Occipital lobe (tissue), 2 donors: ENCODE data around the gene MYO18A. TPM values are rescaled to one million over a fixed set of nuclear protein-coding genes. Genes with fewer than 3 reads are reported as not detected.

Experiments used
- DNase-seq: peaks from one replicate; lab custom pipeline; 2025; lab: John Stamatoyannopoulos, UW
- total RNA-seq: library from RNA; depleted of rRNA; stranded (reverse); fragments of >200 nt; gene quantifications from one replicate; pipeline ENCODE4 v1.2.3, GENCODE V29; 2014

The MYO18A gene
- total RNA-seq, 1 donor from 2014 or later: 68.5 TPM

DNA sequence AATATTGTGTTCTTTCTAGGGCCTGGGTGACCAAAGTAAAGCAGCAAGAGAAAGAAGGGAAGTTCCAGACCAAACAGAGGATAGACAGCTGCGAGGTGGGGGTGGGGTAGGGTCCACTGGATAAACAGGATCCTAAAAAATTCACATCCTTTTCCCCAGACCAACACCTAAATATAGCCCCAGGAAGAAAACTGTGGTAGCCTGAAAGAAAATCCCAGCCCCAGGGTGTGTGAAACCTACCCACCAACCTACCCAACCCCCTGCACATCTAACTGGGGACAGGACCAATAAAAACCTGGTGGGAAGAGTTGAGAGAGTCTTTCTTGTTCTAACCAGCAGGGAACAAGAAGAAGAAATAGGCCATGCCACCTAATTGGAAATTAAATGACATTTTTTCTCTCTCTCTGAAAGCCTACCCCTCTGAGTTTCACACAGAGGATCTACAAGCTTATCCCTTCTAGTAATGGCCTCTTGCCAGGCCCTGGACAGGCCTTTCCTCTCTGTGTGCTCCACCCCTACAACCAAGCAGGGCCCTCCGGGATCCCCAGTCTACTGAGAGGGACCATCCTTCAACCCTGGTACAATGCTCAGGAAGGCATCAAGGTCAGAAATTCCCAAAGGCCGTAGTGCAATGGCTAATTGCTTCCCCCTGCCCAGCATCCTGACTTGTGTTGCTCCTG lies 12.0 kb downstream of the MYO18A start:
- DNase-seq: no peak

DNA sequence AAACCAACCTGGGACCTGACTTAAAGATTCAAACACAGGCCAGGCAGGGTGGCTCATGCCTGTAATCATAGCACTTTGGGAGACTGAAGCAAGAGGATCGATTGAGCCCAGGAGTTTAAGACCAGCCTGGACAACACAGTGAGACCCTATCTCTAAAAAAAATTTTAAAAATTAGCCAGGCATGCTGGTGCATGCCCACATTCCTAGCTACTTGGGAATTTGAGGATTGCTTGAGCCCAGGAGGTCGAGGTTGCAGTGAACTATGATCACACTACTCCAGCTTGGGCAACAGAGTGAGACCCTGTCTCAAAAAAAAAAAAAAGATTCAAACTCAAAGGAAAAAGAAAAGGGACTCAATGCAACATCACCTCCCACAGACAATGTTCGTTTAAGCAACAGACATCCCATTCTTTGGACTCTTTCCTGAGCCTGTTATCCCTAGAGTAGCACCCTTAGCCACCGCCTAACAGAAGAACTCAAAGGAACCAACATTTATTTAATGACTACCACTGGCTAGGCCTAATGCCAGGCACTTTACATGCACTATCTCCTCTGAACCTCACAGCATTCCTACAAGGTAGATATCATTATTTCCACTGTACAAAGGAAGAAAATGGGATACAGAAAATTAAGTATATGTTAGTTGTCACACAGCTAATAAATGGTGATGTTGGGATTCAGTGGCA lies 12.7 kb downstream of the MYO18A start:
- DNase-seq: no peak

DNA sequence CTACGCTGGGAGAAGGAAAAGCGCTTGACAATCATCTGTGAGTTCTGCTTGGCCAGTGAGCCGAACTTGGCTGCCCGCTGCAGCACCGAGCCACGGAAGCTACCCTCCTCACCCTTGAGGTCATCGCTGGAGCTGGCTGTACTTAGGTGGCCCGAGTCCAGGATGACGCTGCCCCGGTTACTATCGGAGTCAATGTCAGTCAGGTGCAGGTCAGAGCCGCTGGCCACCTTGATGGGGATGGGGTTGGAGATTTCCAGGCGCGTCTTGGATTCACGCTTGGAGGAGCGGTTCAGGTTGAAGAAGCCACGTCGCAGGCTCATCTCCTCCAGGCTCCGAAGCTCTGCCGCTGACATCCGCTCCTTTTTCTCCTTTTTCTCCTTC lies 13.7 kb downstream of the MYO18A start:
- no peak for DNase-seq

DNA sequence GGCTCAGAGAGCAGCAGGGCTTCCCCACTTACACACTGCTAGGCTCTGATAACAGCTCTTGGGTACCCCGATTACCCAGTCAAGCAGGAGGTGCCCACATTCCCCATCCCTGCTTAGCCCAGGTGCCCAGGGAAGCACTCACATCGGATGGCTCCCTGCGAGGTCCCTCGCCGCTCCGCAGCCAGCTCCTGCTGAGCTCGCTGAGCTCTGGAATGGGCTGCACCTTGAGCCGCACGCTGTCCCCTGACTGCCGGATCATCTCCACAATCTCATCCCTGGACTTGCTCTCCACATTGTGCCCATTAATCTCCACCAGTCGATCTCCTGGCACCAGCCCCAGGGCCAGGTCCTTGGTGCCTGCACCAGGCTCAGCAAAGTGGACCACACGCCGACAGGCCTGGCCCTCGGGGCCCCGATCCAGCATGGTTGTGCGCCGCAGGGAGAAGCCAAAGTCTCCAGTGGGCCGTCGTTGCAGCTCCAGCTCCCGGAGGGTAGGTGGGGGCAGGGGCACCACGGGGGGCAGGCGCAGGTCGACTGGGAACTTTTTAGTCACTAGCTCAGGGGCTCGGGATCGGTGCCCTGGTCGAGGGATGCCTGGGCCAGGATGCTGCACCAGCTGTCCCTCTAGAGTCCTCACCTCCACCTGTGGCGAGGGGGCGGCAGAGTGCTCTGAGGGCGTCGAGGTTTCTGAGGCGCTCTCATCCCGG lies 14.2 kb downstream of the MYO18A start:
- no peak for DNase-seq

DNA sequence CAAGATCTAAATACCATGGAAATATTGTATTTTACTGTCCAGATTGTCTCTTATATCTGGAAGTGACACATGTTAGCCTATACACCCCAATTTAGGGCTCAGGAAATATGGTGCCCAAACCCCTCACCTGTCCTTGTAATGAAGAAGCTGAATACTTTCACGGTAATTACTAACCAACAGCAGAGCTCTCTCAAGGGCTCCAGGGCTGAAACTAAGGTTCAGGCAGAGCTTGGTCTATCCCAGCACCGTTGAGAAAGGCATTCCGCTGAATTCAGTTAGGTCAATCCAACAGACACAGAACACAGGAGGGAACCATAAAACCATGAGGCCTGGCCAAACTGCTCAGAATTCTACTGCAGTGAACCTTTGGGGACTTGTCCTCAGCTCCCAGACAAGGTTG lies 14.9 kb downstream of the MYO18A start:
- DNase-seq: no peak

DNA sequence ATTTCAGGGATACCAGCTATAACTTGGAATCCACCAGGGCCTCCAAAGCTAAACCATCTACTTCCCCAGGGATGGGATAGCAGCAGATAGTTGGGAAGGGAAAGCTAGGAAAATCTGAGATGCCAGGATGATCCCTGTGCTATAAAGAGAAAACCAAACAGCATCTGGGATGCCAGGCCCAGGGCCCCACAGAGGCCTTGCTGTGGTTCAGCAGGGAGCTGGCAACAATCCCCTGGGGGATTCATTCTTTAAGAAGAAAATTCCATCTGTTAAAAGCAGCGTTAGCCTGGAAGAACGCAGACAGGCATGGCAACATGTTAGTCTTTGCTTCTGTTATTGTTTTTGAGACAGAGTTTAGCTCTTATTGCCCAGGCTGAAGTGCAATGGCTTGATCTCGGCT lies 16.6 kb downstream of the MYO18A start:
- no peak for DNase-seq

DNA sequence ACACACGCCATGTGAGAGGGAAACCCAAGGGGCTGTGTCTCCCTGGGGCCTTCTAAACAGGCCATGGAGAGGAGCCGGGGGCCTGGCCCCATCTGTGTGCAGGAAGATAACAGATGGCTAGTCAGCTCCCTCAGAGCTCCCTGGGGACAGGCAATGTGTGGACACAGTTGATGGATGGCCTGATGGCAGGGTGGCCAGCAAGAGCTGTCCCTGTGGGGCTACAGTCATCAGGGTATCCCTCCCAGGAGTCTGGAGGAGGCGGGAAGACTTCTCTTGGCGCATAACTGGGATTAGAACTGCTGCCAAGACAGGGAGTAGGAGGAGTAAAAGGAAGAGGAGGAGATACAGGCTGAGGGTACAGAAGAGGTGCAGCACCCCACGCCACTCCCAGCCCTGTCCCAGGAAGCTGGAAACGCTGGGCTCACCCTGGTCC lies 17.3 kb downstream of the MYO18A start:
- no peak for DNase-seq

DNA sequence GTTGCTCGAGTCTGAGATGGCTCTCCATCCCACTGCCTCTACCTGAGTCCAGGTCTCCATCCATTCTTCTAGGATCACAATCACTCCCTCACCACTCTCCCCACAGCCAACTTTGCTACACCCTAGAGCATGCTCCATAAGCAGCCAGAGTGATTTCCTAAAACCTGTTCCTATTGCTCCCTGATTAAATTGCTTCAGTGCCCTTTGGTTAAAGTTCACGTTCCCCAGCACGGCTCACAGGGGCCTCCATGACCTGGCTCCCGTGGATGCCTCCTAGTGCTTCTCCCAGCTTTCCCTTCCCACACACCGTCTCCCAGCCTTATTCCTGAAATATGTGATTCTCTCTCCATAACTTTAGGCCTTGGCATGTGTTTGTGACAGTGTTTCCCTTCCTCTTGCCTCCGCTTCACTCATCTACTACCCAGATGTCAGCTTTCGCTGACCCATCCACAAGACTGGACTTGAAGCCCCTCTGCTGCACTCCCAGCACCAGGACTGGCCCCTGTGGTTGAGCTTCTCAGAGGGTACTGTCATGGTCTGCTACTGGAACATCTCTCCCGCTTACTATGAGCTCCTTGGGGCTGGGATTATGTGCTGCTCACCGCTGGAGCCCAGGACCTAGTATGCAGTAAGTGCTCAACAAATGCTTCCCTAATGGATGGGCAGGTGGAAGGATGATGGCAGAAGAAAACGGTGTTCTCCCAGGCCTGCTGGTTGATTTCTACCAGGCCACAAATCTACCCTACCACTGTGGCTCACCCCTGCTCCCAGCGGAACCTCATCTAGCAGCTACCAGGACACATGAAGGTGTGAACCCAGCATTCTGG lies 17.9 kb downstream of the MYO18A start:
- no peak for DNase-seq

DNA sequence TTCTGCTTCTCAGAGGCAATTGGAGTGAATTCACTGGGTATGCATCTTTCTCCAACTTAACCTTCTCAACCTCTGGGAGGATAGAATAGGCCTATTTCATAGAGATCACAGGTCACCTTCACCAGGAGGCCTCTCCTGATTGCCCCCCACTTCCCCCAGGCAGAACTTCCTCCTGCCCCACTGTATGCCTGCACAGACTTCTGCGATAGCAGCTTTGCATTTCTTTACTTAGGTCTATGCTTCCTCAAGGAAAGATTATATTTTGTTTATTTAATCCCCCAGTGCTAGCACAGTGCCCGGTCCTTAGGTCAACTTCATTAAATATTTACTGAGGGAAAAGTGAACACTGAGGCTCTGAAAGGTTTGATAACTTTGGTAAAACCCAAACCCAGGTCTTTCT lies 19.9 kb downstream of the MYO18A start:
- no peak for DNase-seq

DNA sequence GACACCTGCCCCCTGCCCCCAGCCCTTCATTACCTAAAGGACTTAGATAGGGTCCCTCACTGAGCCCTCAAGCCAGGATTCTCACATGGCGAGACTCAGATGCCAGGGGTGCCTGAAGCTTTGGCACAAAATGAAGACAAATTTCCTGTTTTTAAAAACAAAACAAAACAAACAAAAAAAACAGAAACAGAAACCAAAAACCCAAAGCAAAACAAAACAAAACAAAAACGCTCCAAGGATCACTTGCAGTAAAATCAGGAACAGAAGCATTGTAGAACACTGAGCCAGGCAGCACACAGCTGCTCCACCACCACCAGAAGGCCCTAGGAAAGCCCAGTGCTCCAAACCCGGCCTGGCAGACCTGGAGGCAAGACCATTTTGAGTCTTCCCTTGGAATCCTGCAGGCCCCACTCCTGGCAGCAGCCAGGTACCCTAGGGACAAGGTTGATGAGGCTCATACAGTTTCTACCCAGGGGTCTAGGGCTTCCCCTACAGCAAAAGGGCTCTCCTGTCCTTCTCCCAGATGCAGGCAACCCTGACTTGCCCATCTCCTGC lies 20.8 kb downstream of the MYO18A start:
- DNase-seq: no peak

DNA sequence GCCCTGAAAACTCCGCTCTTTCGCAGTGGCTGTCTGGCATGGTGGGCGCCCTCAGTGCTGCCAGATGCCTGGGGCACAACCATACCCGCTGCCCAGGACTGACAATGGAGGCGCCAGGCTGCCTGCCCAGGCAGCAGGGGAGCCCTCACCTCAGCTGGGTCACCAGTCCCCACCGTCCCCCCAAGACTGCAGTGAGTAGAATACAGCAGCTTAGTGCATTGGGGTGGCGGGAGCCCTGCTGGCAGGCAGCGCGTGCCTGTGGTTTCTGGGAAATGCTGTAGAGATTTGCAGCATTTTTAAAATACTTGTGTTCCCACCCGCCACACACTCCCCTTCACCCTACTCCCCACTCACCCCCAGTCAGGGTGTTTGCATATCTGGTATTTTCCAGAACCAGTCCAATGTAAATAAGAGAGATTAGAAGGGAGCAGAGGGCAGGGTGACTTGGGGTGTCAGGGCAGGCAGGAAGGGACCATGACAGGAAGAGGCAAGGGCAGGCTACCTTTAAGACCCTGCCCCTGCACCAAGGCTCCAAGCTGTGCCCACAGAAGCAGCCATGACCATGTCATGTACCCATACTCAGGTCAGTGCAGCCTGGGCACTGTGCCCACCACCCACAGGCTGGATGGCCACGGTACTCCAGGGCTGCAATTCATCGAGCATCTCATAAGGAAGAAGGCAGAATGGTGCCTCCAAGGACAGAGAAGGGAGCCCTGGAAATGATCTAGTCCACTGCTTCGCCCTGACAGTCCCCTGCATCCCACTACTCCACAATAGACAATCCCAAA lies 21.5 kb downstream of the MYO18A start:
- DNase-seq: no peak

DNA sequence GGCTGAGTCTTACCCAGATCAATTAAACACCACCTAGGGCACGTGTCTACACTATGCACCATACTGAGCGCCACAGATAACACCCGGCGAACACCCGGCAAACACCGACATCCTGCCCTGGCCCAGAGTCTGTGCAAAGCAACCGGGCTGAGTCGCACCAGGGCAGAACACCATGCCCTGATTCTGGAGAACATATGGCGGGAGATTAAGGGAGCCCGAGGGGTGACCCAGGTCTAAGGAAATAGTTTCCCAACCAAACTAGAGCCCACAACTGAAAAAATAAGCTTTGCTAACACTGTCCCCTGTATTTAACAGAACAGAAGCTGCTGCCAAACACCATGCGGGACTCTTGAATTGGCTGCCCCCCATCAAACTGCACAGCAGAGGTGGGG lies 22.1 kb downstream of the MYO18A start:
- DNase-seq: no peak

DNA sequence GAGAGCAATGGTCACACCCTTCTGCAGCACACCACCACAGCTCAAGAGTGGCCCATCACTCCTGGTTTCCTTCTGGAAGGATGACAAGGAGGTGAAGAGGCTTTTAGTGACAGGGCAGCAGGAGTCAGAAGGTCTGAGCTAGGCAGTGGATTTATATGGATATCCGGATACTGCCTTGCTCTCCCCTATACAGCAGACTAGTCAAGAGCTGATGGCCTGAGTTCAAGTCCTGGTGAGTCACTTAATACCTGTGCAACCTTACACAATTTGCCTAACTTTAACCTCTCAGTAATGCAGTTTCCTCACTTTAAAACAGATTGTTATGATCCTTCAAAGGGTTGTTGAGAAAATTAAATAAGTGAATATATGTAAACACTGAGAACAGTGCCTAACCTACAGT lies 22.9 kb downstream of the MYO18A start:
- DNase-seq: no peak

DNA sequence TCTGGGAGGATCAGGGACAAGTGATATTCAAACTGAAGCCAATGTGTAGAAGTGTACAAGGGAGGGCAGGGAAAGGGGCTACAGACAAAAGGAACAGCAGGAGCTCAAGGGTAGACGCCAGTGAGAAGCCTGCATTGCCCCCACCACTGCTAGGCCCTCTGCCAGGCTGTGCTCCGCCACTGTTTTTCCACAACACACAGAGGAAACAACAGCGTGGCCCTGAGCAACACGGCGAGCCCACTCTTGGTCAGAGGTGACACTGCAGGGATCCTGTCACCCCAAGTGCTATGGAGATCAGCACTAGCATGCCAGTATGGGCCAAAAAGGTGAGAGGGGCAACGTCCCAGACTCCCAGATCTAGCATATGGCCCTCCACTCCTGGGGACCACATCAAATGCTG lies 23.4 kb downstream of the MYO18A start:
- no peak for DNase-seq

DNA sequence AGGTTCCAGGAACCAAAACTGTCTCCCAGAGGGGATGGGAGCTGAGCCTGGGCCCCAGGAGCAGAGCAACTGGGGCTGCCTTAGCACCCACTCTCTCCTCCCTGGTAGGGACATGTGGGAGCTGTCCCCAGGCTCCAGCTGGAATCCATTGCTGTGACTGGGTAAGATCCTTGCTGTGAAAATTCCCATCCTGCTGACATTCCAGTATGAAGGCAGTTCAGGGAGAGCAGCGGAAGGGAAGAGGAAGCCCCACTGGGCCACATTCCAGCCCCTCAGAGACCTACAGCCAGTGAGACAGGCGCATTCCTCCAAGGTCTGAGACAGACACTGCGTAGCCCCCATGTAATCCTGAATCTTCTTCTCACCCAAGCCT lies 24.2 kb downstream of the MYO18A start:
- DNase-seq: no peak

DNA sequence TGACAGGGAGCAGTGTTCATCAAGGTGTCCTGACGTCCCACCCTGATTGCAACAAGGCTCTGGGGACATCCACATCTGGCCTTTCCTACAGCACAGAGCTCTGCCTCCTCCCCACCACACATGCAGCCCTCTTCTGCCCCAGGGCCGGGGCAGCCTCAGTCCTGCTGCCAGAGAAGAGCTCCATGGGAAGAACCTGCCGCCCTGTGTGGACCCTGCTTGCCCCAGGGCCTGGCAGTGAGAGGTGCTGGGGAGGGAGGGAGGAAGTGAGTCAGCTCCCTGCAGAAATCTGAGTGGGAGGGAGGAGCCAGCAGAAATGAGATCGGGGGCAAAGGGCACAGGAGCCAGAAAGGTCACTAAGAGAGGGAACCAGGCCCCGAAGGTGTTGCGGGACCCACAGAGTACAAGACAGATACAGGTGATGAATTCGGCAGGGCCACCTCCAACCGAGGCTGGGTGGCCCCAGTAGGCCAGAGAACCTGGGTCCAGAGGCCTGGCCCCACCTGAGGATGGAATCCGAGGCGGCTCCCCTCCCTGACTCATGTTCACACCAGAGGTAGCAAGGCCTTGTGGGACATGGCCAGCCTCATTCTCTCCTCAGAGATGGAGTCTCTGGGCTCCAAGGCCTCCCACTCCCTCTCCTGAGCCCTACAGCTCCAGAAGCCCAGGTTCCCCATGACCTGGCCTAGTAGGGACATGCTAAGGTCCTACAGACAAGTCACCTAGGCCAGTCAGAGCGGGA lies 24.8 kb downstream of the MYO18A start:
- no peak for DNase-seq

DNA sequence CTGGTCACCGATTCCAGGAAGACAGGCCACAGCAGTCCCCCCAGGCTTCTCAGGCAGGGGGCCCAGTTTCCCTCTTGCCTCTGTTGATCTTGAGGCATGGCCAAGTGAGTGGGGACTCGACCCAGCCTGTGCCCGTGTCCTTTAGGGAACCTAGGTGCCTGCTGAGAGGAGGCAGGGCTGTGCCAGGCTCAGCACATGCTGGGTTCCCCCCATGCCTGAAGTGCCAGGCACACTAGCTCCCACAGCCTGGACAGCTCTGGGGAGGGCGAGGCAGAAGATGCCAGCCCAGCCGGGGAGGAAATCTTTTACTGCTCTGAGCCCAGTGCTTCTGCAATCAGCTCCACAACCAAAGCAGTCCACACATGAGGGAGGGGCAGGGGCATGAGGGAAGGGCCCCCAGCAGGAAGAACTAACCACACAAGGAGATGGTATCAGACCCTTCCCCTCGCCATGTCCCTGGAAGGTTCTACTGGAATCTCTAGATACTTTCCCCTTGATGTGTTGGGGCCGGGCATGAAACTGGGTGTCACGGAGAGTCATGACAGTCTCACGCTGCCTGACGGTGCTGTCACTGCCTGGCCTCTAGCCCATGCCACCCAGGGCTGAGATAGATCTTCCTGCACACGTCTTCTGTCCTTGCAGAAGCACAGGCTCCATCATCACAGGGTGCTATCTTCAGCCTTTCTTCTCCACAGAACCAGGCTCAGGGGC lies 25.5 kb downstream of the MYO18A start:
- DNase-seq: peak; percentile 20

DNA sequence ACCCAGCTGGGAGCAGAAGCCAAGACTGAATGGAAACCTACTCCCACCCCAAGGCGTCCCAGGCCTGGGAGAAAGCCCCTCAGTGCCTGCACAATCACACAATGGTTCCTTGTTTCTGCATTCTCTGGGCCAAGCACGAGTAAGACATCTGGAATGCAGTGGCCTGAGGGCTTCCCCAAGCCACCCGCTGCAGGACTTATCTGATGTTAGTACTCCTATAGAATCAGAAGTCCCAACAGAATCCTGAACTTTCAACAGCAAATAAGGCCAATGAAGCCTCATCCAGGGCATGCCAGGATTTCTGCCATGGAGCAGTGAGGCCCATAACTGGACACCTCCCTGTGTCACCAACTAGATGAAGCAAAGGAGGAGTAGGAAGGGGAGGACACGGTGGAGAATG lies 28.6 kb downstream of the MYO18A start:
- DNase-seq: no peak

DNA sequence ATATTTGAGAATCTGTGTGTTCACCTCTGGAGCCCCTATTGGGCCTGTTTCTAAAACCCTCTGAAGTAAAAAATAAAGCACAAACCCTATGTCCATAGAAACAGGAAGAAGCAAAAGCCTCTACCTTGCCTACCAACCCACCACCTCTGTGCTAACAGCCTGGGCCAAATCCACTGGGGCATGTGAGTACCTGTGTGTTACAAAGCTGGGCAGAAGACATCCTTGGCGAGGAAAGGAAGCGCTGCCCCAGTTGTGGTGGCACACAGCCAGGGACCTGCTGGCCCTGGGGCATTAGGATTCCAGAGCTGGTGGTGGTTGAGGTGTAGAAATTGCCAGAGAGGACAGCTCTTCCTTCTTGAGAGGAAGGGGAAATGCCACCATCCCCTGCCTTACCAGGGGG lies 30.0 kb downstream of the MYO18A start:
- no peak for DNase-seq
